GM19467 (cell line): ENCODE data around the gene DYNC1H1.

Experiments
- ATAC-seq: cut with Tn5 transposase; IDR thresholded peaks from one replicate; pipeline ENCODE4 v1.9.1; 2021; ENCODE audit warnings: mild to moderate bottlenecking, moderate library complexity; ENCODE audit not compliant: unreplicated experiment

The DYNC1H1 gene

GRCh38 chr14:101939646-101940170, 24.7 kb upstream of the DYNC1H1 start:
- no peak for ATAC-seq

- no peak for ATAC-seq
Observed at GRCh38 chr14:101944451-101944850, 19.9 kb upstream of the DYNC1H1 start.

GRCh38 chr14:101945171-101945570, 19.2 kb upstream of the DYNC1H1 start:
- ATAC-seq, result no peak

- ATAC-seq, result no peak
Observed at GRCh38 chr14:101947577-101947903, 16.8 kb upstream of the DYNC1H1 start.

- peak; percentile 97 for ATAC-seq
Observed at GRCh38 chr14:101947904-101948665, 16.3 kb upstream of the DYNC1H1 start.

GRCh38 chr14:101948666-101949216, 15.6 kb upstream of the DYNC1H1 start:
- no peak for ATAC-seq

GRCh38 chr14:101950100-101950499, 14.3 kb upstream of the DYNC1H1 start:
- no peak for ATAC-seq

GRCh38 chr14:101950516-101951215, 13.7 kb upstream of the DYNC1H1 start:
- ATAC-seq, result no peak

- ATAC-seq, result no peak
Observed at GRCh38 chr14:101953151-101953550, 11.2 kb upstream of the DYNC1H1 start.

GRCh38 chr14:101954501-101954900, 9.9 kb upstream of the DYNC1H1 start:
- no peak for ATAC-seq

- ATAC-seq, result no peak
Observed at GRCh38 chr14:101955695-101956161, 8.6 kb upstream of the DYNC1H1 start.

- ATAC-seq, result no peak
Observed at GRCh38 chr14:101956179-101956885, 8.0 kb upstream of the DYNC1H1 start.

- no peak for ATAC-seq
Observed at GRCh38 chr14:101957406-101958234, 6.8 kb upstream of the DYNC1H1 start.

- ATAC-seq, result no peak
Observed at GRCh38 chr14:101958418-101959180, 5.8 kb upstream of the DYNC1H1 start.

- no peak for ATAC-seq
Observed at GRCh38 chr14:101959277-101959676, 5.1 kb upstream of the DYNC1H1 start.

GRCh38 chr14:101960225-101960624, 4.1 kb upstream of the DYNC1H1 start:
- ATAC-seq, result no peak

- ATAC-seq, result no peak
Observed at GRCh38 chr14:101961011-101961721, 3.2 kb upstream of the DYNC1H1 start.

GRCh38 chr14:101961746-101962502, 2.4 kb upstream of the DYNC1H1 start:
- ATAC-seq, result no peak
